ENCODE measurements around the gene NIN. TPM values are rescaled to one million over a fixed set of nuclear protein-coding genes. Genes with fewer than 3 reads are reported as not detected.

Gene NIN, protein sequence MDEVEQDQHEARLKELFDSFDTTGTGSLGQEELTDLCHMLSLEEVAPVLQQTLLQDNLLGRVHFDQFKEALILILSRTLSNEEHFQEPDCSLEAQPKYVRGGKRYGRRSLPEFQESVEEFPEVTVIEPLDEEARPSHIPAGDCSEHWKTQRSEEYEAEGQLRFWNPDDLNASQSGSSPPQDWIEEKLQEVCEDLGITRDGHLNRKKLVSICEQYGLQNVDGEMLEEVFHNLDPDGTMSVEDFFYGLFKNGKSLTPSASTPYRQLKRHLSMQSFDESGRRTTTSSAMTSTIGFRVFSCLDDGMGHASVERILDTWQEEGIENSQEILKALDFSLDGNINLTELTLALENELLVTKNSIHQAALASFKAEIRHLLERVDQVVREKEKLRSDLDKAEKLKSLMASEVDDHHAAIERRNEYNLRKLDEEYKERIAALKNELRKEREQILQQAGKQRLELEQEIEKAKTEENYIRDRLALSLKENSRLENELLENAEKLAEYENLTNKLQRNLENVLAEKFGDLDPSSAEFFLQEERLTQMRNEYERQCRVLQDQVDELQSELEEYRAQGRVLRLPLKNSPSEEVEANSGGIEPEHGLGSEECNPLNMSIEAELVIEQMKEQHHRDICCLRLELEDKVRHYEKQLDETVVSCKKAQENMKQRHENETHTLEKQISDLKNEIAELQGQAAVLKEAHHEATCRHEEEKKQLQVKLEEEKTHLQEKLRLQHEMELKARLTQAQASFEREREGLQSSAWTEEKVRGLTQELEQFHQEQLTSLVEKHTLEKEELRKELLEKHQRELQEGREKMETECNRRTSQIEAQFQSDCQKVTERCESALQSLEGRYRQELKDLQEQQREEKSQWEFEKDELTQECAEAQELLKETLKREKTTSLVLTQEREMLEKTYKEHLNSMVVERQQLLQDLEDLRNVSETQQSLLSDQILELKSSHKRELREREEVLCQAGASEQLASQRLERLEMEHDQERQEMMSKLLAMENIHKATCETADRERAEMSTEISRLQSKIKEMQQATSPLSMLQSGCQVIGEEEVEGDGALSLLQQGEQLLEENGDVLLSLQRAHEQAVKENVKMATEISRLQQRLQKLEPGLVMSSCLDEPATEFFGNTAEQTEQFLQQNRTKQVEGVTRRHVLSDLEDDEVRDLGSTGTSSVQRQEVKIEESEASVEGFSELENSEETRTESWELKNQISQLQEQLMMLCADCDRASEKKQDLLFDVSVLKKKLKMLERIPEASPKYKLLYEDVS (N-terminal part only)
- total RNA-seq (2021; ENCODE audit: unreplicated experiment) (37.1 TPM), Bru-seq, nascent RNA (percentile 72 among the genes with signal in this experiment), BruChase-seq, experiment 1, labeled RNA remaining after a 2-hour chase (percentile 71 among the genes with signal in this experiment), BruChase-seq, experiment 2, labeled RNA remaining after a 6-hour chase (percentile 82 among the genes with signal in this experiment)
- 14.5 TPM for polyA plus RNA-seq (2012; ENCODE audit: insufficient read length)
- long read RNA-seq, full-length matches to known transcripts: 13 of 63 reads
- long read RNA-seq, partial matches to known transcripts: 33 of 63 reads
- long read RNA-seq, other reads (novel, unspliced or antisense): 17 of 63 reads

DNA sequence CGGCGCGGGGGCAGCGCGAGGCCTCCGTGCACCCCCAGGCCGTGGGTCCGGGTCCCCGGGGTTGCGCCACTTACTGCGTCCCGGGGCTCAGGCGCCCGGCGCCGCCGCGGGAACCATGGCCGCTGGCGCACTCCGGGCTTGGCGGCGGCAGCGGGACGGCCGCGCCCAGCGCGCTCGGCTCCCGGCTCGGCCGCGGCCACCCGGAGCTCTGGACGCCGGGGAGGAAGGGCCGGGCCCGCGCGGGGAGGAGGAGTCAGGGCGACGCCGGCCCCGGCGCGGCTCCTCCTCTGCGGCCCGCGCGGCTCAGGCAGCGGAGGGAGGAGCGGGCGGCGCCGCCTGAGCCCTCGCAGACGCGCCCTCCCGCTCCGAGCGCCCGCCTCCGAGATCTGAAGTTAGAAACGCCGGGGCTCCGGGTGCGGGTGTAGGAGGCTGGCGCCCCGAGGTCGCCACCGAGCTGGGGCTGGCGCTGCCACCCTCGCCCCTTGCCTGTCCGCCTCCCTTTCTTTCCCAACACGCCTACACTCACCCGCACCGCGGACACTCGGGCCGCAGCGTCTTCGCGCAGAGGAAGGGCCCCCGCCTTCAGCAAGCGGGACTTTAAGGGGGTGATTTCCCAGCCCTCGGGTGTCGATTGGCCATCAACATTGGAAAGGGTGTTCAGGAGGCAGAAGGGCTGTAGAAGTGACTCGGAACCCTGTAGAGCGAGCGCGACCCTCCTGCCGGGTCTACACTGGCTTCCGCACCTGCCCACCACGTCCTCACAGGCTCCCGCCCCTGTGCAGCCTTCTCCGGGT, at the start of gene NIN:
Gene NIN (minus strand): TSS at position 231 of the 794 bp plus-strand sequence. CDS start 9,106 bp downstream, outside the sequence.
- ATAC-seq (peak; percentile 99), DNase-seq (ENCODE audit: low read depth, low spot score) (no peak)
- Histone ChIP-seq H3K36me3 (ENCODE audit: control insufficient read depth, insufficient read depth, low read length) (no peaks in the 10 kb centered on the region), H3K27me3 (ENCODE audit: control insufficient read depth, insufficient read depth, low read length) (no peaks in the 10 kb centered on the region), H3K4me3 (ENCODE audit: low read depth in 2 of 2, low read length in 2 of 2) (peak within 1 kb of the TSS; percentile 75), H3K27ac (ENCODE audit: low read length) (peak within 1 kb of the TSS; percentile 65), H3K9me3 (ENCODE audit: control insufficient read depth, insufficient read depth, low read depth, low read length) (no peaks in the 10 kb centered on the region), H3K4me1 (ENCODE audit: control insufficient read depth, insufficient read depth, low read length) (peaks cover 3% of the 10 kb centered on the region; the same call in 1 of the 2 replicates)
- POLR2A ChIA-PET: interaction anchor here (0.6 to 0.7 kb wide), 2 partner anchors 8 to 247 kb away, joined by 3 to 5 read pairs; no protein-coding TSS in a partner anchor
- intact Hi-C loops (cut with micrococcal nuclease; ENCODE audit: unreplicated experiment) (no loop called here), in situ Hi-C loops (cut with HindIII; ENCODE audit: low pct_unique_long_range_greater_than_20kb, low sequenced_read_pairs) (no loop called here)
- CTCF ChIA-PET: no interaction called here
- no TSS peak for BruUV-seq (replicated peaks)
- TF ChIP-seq, protein P1, sequence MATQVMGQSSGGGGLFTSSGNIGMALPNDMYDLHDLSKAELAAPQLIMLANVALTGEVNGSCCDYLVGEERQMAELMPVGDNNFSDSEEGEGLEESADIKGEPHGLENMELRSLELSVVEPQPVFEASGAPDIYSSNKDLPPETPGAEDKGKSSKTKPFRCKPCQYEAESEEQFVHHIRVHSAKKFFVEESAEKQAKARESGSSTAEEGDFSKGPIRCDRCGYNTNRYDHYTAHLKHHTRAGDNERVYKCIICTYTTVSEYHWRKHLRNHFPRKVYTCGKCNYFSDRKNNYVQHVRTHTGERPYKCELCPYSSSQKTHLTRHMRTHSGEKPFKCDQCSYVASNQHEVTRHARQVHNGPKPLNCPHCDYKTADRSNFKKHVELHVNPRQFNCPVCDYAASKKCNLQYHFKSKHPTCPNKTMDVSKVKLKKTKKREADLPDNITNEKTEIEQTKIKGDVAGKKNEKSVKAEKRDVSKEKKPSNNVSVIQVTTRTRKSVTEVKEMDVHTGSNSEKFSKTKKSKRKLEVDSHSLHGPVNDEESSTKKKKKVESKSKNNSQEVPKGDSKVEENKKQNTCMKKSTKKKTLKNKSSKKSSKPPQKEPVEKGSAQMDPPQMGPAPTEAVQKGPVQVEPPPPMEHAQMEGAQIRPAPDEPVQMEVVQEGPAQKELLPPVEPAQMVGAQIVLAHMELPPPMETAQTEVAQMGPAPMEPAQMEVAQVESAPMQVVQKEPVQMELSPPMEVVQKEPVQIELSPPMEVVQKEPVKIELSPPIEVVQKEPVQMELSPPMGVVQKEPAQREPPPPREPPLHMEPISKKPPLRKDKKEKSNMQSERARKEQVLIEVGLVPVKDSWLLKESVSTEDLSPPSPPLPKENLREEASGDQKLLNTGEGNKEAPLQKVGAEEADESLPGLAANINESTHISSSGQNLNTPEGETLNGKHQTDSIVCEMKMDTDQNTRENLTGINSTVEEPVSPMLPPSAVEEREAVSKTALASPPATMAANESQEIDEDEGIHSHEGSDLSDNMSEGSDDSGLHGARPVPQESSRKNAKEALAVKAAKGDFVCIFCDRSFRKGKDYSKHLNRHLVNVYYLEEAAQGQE (IDR thresholded peaks at IDR 0.05; ENCODE audit: insufficient read depth in 1 of 2, low read depth in 2 of 2, low read length in 1 of 2): no peak
- peak; percentile 33; the same call in 1 of the 2 replicates for TF ChIP-seq SIN3A (IDR thresholded peaks at IDR 0.05; ENCODE audit: borderline replicate concordance, insufficient read depth, low read depth, low read length)

DNA sequence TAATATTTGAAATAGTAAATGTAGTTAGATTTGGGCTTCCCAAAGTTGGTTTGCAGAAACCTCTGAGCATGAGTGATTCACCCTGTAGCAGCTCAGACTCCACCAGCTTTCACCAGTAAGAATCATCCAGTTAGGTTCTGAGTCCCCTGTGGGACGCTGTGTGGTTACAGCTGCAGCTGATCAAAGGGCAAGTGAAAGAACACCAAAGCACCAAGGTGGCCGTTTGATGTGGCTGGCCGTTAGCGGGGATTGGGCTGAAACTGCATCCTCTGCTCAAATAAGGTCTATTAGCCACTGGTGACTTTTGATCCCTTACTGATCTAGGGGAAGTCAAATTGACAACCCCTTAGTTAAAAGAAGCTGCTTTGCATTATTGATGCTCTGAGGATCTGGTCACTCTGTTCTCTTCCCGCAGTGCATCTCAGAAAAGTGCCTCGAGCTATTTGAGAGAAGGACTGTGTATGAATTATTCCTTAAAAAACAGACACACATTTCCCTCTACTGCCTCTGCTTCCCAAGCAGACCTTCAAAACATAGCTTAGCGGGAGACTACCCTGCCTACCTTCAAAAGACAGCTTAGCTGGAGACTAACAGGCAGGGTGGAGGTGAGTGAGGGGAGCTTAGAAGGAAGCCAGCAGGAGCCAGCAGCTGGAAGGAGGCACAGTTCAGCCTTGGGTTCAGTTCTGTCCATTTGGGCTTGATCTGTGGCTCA, 44.6 kb upstream of the NIN start:
- intact Hi-C loops (cut with micrococcal nuclease; ENCODE audit: unreplicated experiment) (no loop called here), in situ Hi-C loops (cut with HindIII; ENCODE audit: low pct_unique_long_range_greater_than_20kb, low sequenced_read_pairs) (no loop called here)
- ChIA-PET POLR2A (no interaction called here), CTCF (interaction anchor here (0.5 to 0.8 kb wide), 2 partner anchors 15 to 516 kb away, joined by 3 read pairs; no protein-coding TSS in a partner anchor)
- ATAC-seq (no peak), DNase-seq (ENCODE audit: low read depth, low spot score) (no peak)
- Histone ChIP-seq H3K27me3 (ENCODE audit: control insufficient read depth, insufficient read depth, low read length) (peaks cover 17% of the 10 kb centered on the region), H3K4me3 (ENCODE audit: low read depth in 2 of 2, low read length in 2 of 2) (no peak overlapping the region), H3K4me1 (ENCODE audit: control insufficient read depth, insufficient read depth, low read length) (no peaks in the 10 kb centered on the region), H3K27ac (ENCODE audit: low read length) (no peak overlapping the region), H3K36me3 (ENCODE audit: control insufficient read depth, insufficient read depth, low read length) (no peaks in the 10 kb centered on the region), H3K9me3 (ENCODE audit: control insufficient read depth, insufficient read depth, low read depth, low read length) (no peaks in the 10 kb centered on the region)
- TF ChIP-seq TCF7L2 (IDR thresholded peaks at IDR 0.05; ENCODE audit: low read depth, low read length) (no peak), POLR2AphosphoS5 (IDR thresholded peaks at IDR 0.05; ENCODE audit: low read depth, low read length) (no peak), SIN3A (IDR thresholded peaks at IDR 0.05; ENCODE audit: borderline replicate concordance, insufficient read depth, low read depth, low read length) (no peak)
- TF ChIP-seq, protein P2, sequence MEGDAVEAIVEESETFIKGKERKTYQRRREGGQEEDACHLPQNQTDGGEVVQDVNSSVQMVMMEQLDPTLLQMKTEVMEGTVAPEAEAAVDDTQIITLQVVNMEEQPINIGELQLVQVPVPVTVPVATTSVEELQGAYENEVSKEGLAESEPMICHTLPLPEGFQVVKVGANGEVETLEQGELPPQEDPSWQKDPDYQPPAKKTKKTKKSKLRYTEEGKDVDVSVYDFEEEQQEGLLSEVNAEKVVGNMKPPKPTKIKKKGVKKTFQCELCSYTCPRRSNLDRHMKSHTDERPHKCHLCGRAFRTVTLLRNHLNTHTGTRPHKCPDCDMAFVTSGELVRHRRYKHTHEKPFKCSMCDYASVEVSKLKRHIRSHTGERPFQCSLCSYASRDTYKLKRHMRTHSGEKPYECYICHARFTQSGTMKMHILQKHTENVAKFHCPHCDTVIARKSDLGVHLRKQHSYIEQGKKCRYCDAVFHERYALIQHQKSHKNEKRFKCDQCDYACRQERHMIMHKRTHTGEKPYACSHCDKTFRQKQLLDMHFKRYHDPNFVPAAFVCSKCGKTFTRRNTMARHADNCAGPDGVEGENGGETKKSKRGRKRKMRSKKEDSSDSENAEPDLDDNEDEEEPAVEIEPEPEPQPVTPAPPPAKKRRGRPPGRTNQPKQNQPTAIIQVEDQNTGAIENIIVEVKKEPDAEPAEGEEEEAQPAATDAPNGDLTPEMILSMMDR (IDR thresholded peaks at IDR 0.05): no peak
- TF ChIP-seq, protein P1 (IDR thresholded peaks at IDR 0.05; ENCODE audit: insufficient read depth in 1 of 2, low read depth in 2 of 2, low read length in 1 of 2): no peak
- no TSS peak for BruUV-seq (replicated peaks)
